Ishikawa (cell line): ENCODE data around the gene NXPH3.

Source experiments
- CEBPB ChIP-seq: IDR thresholded peaks from 2 replicates; pipeline ENCODE4 v1.6.1; 2012
- CREB1 ChIP-seq: IDR thresholded peaks from 2 replicates; pipeline ENCODE4 v1.6.1; 2012; ENCODE audit warnings: low read depth
- EGR1 ChIP-seq: IDR thresholded peaks from 2 replicates; pipeline ENCODE4 v1.6.1; 2012
- EP300 ChIP-seq: IDR thresholded peaks from 2 replicates; pipeline ENCODE4 v1.6.1; 2012; ENCODE audit warnings: borderline replicate concordance
- FOXM1 ChIP-seq: IDR thresholded peaks from 2 replicates; pipeline ENCODE4 v1.6.1; 2012; ENCODE audit warnings: low read depth, borderline replicate concordance
- MAX ChIP-seq: IDR thresholded peaks from 2 replicates; pipeline ENCODE4 v1.6.1; 2012
- NFIC ChIP-seq: IDR thresholded peaks from 2 replicates; pipeline ENCODE4 v1.6.1; 2012
- RAD21 ChIP-seq: IDR thresholded peaks from 2 replicates; pipeline ENCODE4 v1.6.1; 2012; ENCODE audit warnings: low read depth
- TEAD4 ChIP-seq: IDR thresholded peaks from 2 replicates; pipeline ENCODE4 v1.6.1; 2012
- USF1 ChIP-seq: IDR thresholded peaks from 2 replicates; pipeline ENCODE4 v1.6.1; 2012
- YY1 ChIP-seq: IDR thresholded peaks from 2 replicates; pipeline ENCODE4 v1.6.1; 2012; ENCODE audit warnings: low read depth

- TF ChIP-seq TEAD4 (no peak), RAD21 (no peak), MAX (no peak), CEBPB (no peak), USF1 (no peak), EP300 (no peak), FOXM1 (no peak), NFIC (no peak), CREB1 (no peak), YY1 (no peak), EGR1 (no peak)
These were observed 1.4 kb downstream of the NXPH3 start for GRCh38 chr17:49576917-49577649.
